Endothelial cell (in vitro differentiated cells): ENCODE measurements around the gene TTPAL. TPM values are rescaled to one million over a fixed set of nuclear protein-coding genes. Genes with fewer than 3 reads are reported as not detected.

Experiments used
- DNase-seq: peaks from one replicate; pipeline ENCODE4 v3.0.0; 2021; ENCODE audit warnings: low spot score
- H3K27ac Mint-ChIP-seq: one replicate; pipeline ENCODE4 v1.8.0; 2021; ENCODE audit warnings: mixed read lengths, inconsistent platforms; ENCODE audit not compliant: unreplicated experiment
- H3K27me3 Mint-ChIP-seq: one replicate; pipeline ENCODE4 v1.8.0; 2021; ENCODE audit warnings: mild to moderate bottlenecking, moderate library complexity, mixed read lengths, inconsistent platforms; ENCODE audit not compliant: unreplicated experiment
- H3K36me3 Mint-ChIP-seq: one replicate; pipeline ENCODE4 v1.8.0; 2021; ENCODE audit warnings: mild to moderate bottlenecking, low read depth, mixed read lengths, inconsistent platforms; ENCODE audit not compliant: unreplicated experiment
- H3K4me1 Mint-ChIP-seq: one replicate; pipeline ENCODE4 v1.8.0; 2021; ENCODE audit warnings: mild to moderate bottlenecking, mixed read lengths, inconsistent platforms; ENCODE audit not compliant: unreplicated experiment
- H3K4me3 Mint-ChIP-seq: one replicate; pipeline ENCODE4 v1.8.0; 2021; ENCODE audit warnings: mild to moderate bottlenecking, mixed read lengths, inconsistent platforms; ENCODE audit not compliant: unreplicated experiment
- H3K9me3 Mint-ChIP-seq: one replicate; pipeline ENCODE4 v1.8.0; 2021; ENCODE audit warnings: mixed read lengths, inconsistent platforms; ENCODE audit not compliant: unreplicated experiment
- total RNA-seq: library from RNA; stranded (reverse); fragmentation: NEBNext Ultra II Directional; extraction: Animal tissue kit (Norgen Biotek cat#: 25700); gene quantifications from one replicate; pipeline ENCODE4 v1.2.1, GENCODE V29; 2021; ENCODE audit not compliant: unreplicated experiment
- TF ChIP-seq, protein P1 (sequence below): fragments of 200-600 bp; sonication (generic); IDR thresholded peaks from one replicate; pipeline ENCODE4 v1.5.0; 2021; ENCODE audit warnings: antibody characterized with exemption; ENCODE audit not compliant: unreplicated experiment

TTPAL gene
- total RNA-seq, 1 donor from 2014 or later = 10.3 TPM

DNA sequence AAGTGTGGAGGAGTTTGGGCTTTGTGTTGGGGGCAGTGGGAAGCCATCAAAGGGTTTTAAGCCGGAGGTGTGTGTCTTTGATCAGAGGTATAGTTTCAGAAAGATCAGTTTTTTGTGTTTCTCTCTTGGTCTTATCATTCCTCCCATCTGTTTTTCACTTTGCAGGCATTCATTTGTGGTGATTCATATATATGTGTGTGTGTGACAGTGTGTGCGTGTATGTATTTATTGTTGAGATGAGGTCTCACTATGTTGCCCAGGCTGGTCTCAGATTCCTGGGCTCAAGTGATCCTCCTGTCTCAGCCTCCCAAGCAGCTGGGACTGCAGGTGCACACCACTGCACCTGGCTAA is 57.3 kb downstream of the TTPAL start:
- Mint-ChIP-seq H3K27me3 (peaks cover 4% of the 10 kb centered on the region), H3K4me3 (no peak overlapping the region), H3K4me1 (peaks cover 8% of the 10 kb centered on the region), H3K9me3 (no peaks in the 10 kb centered on the region), H3K36me3 (no peaks in the 10 kb centered on the region), H3K27ac (no peak overlapping the region)
- TF ChIP-seq, protein P1, sequence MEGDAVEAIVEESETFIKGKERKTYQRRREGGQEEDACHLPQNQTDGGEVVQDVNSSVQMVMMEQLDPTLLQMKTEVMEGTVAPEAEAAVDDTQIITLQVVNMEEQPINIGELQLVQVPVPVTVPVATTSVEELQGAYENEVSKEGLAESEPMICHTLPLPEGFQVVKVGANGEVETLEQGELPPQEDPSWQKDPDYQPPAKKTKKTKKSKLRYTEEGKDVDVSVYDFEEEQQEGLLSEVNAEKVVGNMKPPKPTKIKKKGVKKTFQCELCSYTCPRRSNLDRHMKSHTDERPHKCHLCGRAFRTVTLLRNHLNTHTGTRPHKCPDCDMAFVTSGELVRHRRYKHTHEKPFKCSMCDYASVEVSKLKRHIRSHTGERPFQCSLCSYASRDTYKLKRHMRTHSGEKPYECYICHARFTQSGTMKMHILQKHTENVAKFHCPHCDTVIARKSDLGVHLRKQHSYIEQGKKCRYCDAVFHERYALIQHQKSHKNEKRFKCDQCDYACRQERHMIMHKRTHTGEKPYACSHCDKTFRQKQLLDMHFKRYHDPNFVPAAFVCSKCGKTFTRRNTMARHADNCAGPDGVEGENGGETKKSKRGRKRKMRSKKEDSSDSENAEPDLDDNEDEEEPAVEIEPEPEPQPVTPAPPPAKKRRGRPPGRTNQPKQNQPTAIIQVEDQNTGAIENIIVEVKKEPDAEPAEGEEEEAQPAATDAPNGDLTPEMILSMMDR = no peak
- DNase-seq = no peak

DNA sequence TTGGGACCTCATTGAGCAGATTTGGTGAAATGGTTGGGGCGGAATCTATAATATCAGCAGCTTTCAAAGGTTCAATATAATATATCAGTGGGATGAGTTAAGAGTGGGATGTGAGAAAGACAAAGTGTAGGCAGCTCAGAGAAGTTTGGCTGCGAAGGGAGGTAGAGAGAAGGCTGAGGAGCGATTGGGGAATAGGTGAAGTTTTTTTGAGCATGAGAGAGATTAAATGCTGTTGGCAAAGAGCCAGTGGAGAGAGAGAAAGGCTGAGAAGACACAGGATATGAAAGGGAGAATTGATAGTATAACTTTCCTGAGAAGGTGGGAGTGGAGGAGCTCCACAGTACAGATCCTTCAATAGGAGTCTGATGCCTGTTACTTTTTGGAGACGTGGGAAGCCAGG is 58.3 kb downstream of the TTPAL start:
- no peaks in the 10 kb centered on the region for H3K36me3 Mint-ChIP-seq
- H3K27me3 Mint-ChIP-seq = peaks cover 4% of the 10 kb centered on the region
- H3K9me3 Mint-ChIP-seq = no peaks in the 10 kb centered on the region
- TF ChIP-seq, protein P1 = no peak
- no peak for DNase-seq
- no peak overlapping the region for H3K27ac Mint-ChIP-seq
- H3K4me3 Mint-ChIP-seq = no peak overlapping the region
- H3K4me1 Mint-ChIP-seq = peaks cover 8% of the 10 kb centered on the region

- Mint-ChIP-seq H3K27me3 (peaks cover 2% of the 10 kb centered on the region), H3K27ac (peak overlapping the region; percentile 54), H3K9me3 (no peaks in the 10 kb centered on the region), H3K36me3 (no peaks in the 10 kb centered on the region), H3K4me1 (peaks cover 10% of the 10 kb centered on the region), H3K4me3 (peak overlapping the region; percentile 2)
- TF ChIP-seq, protein P1 = no peak
- DNase-seq = no peak
These were observed 60.5 kb downstream of the TTPAL start for GRCh38 chr20:44536175-44536574.

- Mint-ChIP-seq H3K9me3 (no peaks in the 10 kb centered on the region), H3K27ac (no peak overlapping the region), H3K36me3 (no peaks in the 10 kb centered on the region), H3K27me3 (no peaks in the 10 kb centered on the region), H3K4me3 (no peak overlapping the region), H3K4me1 (peaks cover 10% of the 10 kb centered on the region)
- DNase-seq = no peak
- TF ChIP-seq, protein P1 = no peak
These were observed 62.3 kb downstream of the TTPAL start for GRCh38 chr20:44537993-44538392.

GRCh38 chr20:44540834-44541233 is 65.2 kb downstream of the TTPAL start:
- H3K4me1 Mint-ChIP-seq = peaks cover 10% of the 10 kb centered on the region
- TF ChIP-seq, protein P1 = no peak
- DNase-seq = no peak
- no peaks in the 10 kb centered on the region for H3K9me3 Mint-ChIP-seq
- no peaks in the 10 kb centered on the region for H3K36me3 Mint-ChIP-seq
- H3K27ac Mint-ChIP-seq = no peak overlapping the region
- no peaks in the 10 kb centered on the region for H3K27me3 Mint-ChIP-seq
- no peak overlapping the region for H3K4me3 Mint-ChIP-seq
